Left ventricle myocardium inferior (tissue), 1 donor: ENCODE data around the gene FGFR2. TPM values are rescaled to one million over a fixed set of nuclear protein-coding genes. Genes with fewer than 3 reads are reported as not detected.
"Not testable (repeated sequence)": the region's sequence is repeated elsewhere in the genome, so short reads cannot be mapped to it uniquely, and the experiment has no call there.

Source experiments
- DNase-seq: peaks from one replicate; pipeline ENCODE4 v3.0.0-alpha.2; 2020
- H3K27ac ChIP-seq: fragments of 200-600 bp; replicated peaks from 2 replicates; pipeline ENCODE4 v1.8.0; 2021
- H3K27me3 ChIP-seq: fragments of 200-600 bp; 2 replicates; pipeline ENCODE4 v1.8.0; 2021; ENCODE audit warnings: low read depth
- H3K36me3 ChIP-seq: fragments of 200-600 bp; 2 replicates; pipeline ENCODE4 v1.8.0; 2021
- H3K4me1 ChIP-seq: fragments of 200-600 bp; 2 replicates; pipeline ENCODE4 v1.8.0; 2021
- H3K4me3 ChIP-seq: fragments of 200-600 bp; 2 replicates; pipeline ENCODE4 v1.8.0; 2021; ENCODE audit warnings: mild to moderate bottlenecking, moderate library complexity
- H3K9me3 ChIP-seq: fragments of 200-600 bp; replicated peaks from 2 replicates; pipeline ENCODE4 v1.8.0; 2021
- intact Hi-C: fragments of 100-400 bp; cut with micrococcal nuclease; formaldehyde crosslinking; loops from one replicate; pipeline ENCODE4 v1.11.0; 2022
- total RNA-seq: library from RNA; stranded (reverse); fragmentation: NEBNext Ultra II Directional; extraction: Animal tissue kit (Norgen Biotek cat#: 25700); gene quantifications from one replicate; pipeline ENCODE4 v1.2.1, GENCODE V29; 2021
- TF ChIP-seq, protein P1 (sequence below): fragments of 200-600 bp; IDR thresholded peaks from 2 replicates; pipeline ENCODE4 v1.8.0; 2021; ENCODE audit warnings: antibody characterized with exemption, mild to moderate bottlenecking, borderline replicate concordance
- donor health status: DM: no; HTN: yes; CAD: no; lungs with severe emphysema.

The FGFR2 gene
- total RNA-seq, 1 donor from 2014 or later: 0.36 TPM

DNA sequence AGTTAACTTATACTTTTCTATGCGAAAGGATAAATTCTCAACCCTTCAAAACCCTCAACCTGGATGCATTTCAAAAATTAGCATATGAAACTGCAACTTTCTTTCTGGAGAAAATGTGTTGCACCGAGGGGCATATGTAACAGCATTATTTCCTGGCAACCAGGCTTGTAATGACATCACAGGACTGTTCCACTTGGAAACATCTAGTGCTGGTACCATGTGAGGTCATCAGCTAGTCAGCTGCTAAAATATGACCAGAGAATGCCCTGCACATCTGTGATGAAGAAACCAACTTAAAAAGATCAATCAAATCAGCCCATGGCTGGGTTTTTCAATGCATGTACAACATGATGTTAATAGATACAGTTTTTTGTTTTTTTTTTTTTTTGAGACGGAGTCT lies 40.0 kb downstream of the FGFR2 start:
- no peaks in the 10 kb centered on the region for H3K4me1 ChIP-seq
- H3K9me3 ChIP-seq: no peaks in the 10 kb centered on the region
- TF ChIP-seq, protein P1, sequence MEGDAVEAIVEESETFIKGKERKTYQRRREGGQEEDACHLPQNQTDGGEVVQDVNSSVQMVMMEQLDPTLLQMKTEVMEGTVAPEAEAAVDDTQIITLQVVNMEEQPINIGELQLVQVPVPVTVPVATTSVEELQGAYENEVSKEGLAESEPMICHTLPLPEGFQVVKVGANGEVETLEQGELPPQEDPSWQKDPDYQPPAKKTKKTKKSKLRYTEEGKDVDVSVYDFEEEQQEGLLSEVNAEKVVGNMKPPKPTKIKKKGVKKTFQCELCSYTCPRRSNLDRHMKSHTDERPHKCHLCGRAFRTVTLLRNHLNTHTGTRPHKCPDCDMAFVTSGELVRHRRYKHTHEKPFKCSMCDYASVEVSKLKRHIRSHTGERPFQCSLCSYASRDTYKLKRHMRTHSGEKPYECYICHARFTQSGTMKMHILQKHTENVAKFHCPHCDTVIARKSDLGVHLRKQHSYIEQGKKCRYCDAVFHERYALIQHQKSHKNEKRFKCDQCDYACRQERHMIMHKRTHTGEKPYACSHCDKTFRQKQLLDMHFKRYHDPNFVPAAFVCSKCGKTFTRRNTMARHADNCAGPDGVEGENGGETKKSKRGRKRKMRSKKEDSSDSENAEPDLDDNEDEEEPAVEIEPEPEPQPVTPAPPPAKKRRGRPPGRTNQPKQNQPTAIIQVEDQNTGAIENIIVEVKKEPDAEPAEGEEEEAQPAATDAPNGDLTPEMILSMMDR: no peak
- H3K4me3 ChIP-seq: no peak overlapping the region
- peaks cover 36% of the 10 kb centered on the region for H3K27me3 ChIP-seq
- no peak overlapping the region for H3K27ac ChIP-seq
- no peaks in the 10 kb centered on the region for H3K36me3 ChIP-seq
- no peak for DNase-seq
- intact Hi-C loops: no loop called here

DNA sequence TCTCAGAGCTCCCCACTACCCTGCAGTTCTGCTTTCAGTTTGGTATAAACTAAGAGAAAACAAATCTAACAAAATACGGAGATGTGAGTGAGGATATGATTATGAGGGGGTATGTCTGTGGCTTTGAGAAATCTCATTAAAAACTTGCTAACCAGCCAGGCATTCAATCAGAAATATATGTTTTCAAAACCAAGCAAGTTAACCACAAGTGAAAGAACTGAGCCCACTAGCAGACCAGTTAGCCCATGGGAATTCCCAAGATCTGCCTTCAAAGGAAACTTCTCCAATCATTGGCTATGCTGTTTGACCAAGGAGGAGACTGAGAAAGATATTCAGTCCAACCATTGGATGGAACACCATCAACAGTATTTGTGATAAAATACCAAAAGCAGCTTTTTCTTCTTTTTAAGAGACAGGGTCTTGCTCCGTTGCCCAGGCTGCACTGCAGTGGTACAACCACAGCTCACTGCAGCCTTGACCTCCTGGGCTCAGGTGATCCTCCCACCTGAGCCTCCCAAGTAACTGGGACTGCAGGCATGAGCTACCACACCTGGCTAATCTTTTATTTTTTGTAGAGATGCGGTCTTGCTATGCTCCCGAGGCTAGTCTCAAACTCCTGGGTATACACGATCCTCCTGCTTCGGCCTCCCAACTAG lies 41.2 kb downstream of the FGFR2 start:
- intact Hi-C loops: no loop called here
- Histone ChIP-seq H3K4me1 (no peaks in the 10 kb centered on the region), H3K4me3 (no peak overlapping the region), H3K27me3 (peaks cover 36% of the 10 kb centered on the region), H3K27ac (no peak overlapping the region), H3K36me3 (no peaks in the 10 kb centered on the region), H3K9me3 (no peaks in the 10 kb centered on the region)
- DNase-seq: no peak
- TF ChIP-seq, protein P1: no peak

GRCh38 chr10:121556455-121556854 lies 41.8 kb downstream of the FGFR2 start:
- H3K27ac ChIP-seq: no peak overlapping the region
- intact Hi-C loops: no loop called here
- peaks cover 36% of the 10 kb centered on the region for H3K27me3 ChIP-seq
- no peaks in the 10 kb centered on the region for H3K36me3 ChIP-seq
- no peaks in the 10 kb centered on the region for H3K4me1 ChIP-seq
- H3K4me3 ChIP-seq: no peak overlapping the region
- no peaks in the 10 kb centered on the region for H3K9me3 ChIP-seq
- TF ChIP-seq, protein P1: no peak
- no peak for DNase-seq

DNA sequence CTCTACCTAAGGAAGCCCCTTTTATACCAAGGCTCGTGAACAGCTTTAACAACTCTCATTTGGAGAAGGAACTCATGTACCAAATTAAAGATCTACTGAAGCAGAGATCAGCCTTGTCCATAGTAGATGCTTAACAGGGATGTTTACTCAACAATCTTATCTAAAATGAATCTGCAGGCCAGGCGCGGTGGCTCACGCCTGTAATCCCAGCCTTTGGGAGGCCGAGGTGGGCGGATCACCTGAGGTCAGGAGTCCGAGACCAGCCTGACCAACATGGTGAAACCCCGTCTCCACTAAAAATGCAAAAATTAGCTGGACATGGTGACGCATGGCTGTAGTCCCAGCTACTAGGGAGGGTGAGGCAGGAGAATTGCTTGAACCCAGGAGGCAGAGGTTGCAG lies 43.3 kb downstream of the FGFR2 start:
- DNase-seq, H3K4me3 ChIP-seq, H3K27ac ChIP-seq, H3K4me1 ChIP-seq, H3K36me3 ChIP-seq, intact Hi-C loops, H3K9me3 ChIP-seq: not testable (repeated sequence)
- H3K27me3 ChIP-seq: peaks cover 40% of the 10 kb centered on the region

GRCh38 chr10:121553511-121554264 lies 44.6 kb downstream of the FGFR2 start:
- Histone ChIP-seq H3K27me3 (peaks cover 35% of the 10 kb centered on the region), H3K36me3 (no peaks in the 10 kb centered on the region), H3K9me3 (peaks cover 14% of the 10 kb centered on the region), H3K4me1 (no peaks in the 10 kb centered on the region), H3K27ac (no peak overlapping the region), H3K4me3 (no peak overlapping the region)
- intact Hi-C loops: no loop called here
- TF ChIP-seq, protein P1: no peak
- no peak for DNase-seq

- TF ChIP-seq, protein P1: no peak
- H3K27me3 ChIP-seq: peaks cover 27% of the 10 kb centered on the region
- no peak overlapping the region for H3K27ac ChIP-seq
- no peaks in the 10 kb centered on the region for H3K4me1 ChIP-seq
- no peak overlapping the region for H3K4me3 ChIP-seq
- peaks cover 14% of the 10 kb centered on the region for H3K9me3 ChIP-seq
- intact Hi-C loops: no loop called here
- DNase-seq: no peak
- H3K36me3 ChIP-seq: no peaks in the 10 kb centered on the region
These were observed 45.5 kb downstream of the FGFR2 start for GRCh38 chr10:121552746-121553145.
